Measurements from ENCODE around the gene ISG20. TPM values are rescaled to one million over a fixed set of nuclear protein-coding genes. Genes with fewer than 3 reads are reported as not detected.

The ISG20 gene
- polyA plus RNA-seq, 3 donors: 8.3 to 22.4 (median 16.2) TPM

- H3K27ac ChIP-seq (ENCODE audit: low read depth, low read length): no peak overlapping the region
- WGBS, 3 donors: 89 to 98% (median 91%) methylated on average over 2 of the region's 2 CpGs
These were observed 61.9 kb downstream of the ISG20 start for GRCh38 chr15:88700716-88701115.

GRCh38 chr15:88701561-88702095 lies 62.8 kb downstream of the ISG20 start:
- H3K27ac ChIP-seq (ENCODE audit: low read depth, low read length): no peak overlapping the region
- 85 to 89% (median 86%) methylated on average over 2 of the region's 2 CpGs for WGBS, 3 donors

GRCh38 chr15:88702983-88703382 lies 64.2 kb downstream of the ISG20 start:
- H3K27ac ChIP-seq (ENCODE audit: low read depth, low read length): no peak overlapping the region
- 45 to 73% (median 56%) methylated on average over 5 of the region's 5 CpGs for WGBS, 3 donors

GRCh38 chr15:88703533-88703932 lies 64.7 kb downstream of the ISG20 start:
- no peak overlapping the region for H3K27ac ChIP-seq (ENCODE audit: low read depth, low read length)
- 46 to 94% (median 93%) methylated on average over 5 of the region's 5 CpGs for WGBS, 3 donors

GRCh38 chr15:88704791-88705768 lies 66.3 kb downstream of the ISG20 start:
- H3K27ac ChIP-seq (ENCODE audit: low read depth, low read length): no peak overlapping the region

GRCh38 chr15:88705769-88706165 lies 67.0 kb downstream of the ISG20 start:
- no peak overlapping the region for H3K27ac ChIP-seq (ENCODE audit: low read depth, low read length)
- WGBS, 3 donors: 69 to 81% (median 77%) methylated on average over 11 of the region's 11 CpGs

More at GRCh38 chr15:88704791-88705768, 66.3 kb downstream of the ISG20 start:
- 5 to 9% (median 6%) methylated on average over 37 to 56 of the region's 60 CpGs for WGBS, 3 donors

Other genes starting within 250 kb of the ISG20 start
- 10 to 100 TPM; 21.0 to 72.4 (median 37.0) TPM for gene MRPL46, start 171.6 kb upstream of the ISG20 start, polyA plus RNA-seq
- 10 to 100 TPM; 31.3 to 66.7 (median 38.0) TPM for gene MRPS11, start 171.3 kb upstream of the ISG20 start, polyA plus RNA-seq
- gene DET1, start 92.3 kb upstream of the ISG20 start, polyA plus RNA-seq: 1 to 10 TPM; 1.2 to 3.9 (median 3.5) TPM
- 10 to 100 TPM in 2 of 3 donors, 1 to 10 TPM in 1; 6.7 to 15.9 (median 11.4) TPM for gene AEN, start 17.7 kb upstream of the ISG20 start, polyA plus RNA-seq
- gene ACAN, start 164.4 kb downstream of the ISG20 start, polyA plus RNA-seq: under 1 TPM; 0.02 to 0.11 (median 0.06) TPM